GM12892 (cell line): ENCODE measurements around the gene SAMD4A.

Source experiments
- DNase-seq: peaks from one replicate; pipeline ENCODE4 v3.0.0; 2011; ENCODE audit not compliant: insufficient read length
- FAIRE-seq: peaks from 2 replicates; lab custom pipeline; 2011; peaks lifted over from hg19 to GRCh38; lab: Jason Lieb, UNC
- POLR2A ChIP-seq: IDR thresholded peaks from 2 replicates; pipeline ENCODE4 v1.6.1; 2011; ENCODE audit warnings: low read depth, low read length, control low read depth
- POLR2AphosphoS5 ChIP-seq: IDR thresholded peaks from 2 replicates; pipeline ENCODE4 v1.6.1; 2011; ENCODE audit warnings: low read depth, low read length, control low read depth
- TAF1 ChIP-seq: IDR thresholded peaks from 2 replicates; pipeline ENCODE4 v1.6.1; 2011; ENCODE audit warnings: low read depth, mild to moderate bottlenecking, control low read depth, low read length, borderline replicate concordance

SAMD4A gene

DNA sequence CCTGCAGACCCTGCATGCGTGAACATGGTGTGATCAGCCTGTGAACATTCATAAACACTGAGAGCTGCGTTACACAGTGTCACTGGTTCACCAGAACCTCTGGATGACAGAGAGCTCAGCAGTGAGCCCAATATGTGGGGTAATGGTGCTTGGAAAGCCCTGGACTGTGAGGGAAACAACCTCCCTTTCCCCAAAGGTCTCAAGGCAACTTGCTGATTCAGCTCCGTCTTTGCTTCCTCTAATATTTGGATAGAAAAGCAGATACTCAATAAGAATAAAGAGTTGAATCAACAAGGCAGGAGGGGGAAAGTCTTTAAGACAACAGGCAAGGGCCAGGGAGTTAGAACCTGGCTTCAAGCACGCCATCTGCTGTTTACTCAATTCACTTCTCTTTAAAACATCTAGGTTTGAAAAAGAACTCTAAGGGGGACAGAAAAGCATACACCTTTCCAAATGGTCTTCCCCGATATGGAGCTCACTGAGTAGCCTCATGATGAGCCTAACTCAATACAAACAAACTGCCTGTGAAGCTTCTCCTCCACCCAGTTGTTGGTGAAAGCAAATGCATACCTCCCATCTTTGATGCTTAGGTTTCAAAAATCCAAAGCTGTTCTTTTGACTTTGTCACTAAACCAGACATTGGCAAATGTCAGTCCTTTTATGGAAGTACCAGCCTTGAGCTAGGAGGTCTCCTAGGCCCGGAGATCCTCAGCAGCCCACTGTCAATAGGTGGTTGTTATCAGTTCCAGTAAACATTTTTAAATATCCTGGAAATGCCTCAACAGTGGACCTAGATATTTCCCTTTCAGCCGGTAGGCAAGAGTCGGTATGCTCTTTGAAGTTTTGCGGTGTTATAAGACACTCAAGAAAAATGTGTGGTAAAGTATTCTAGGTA, 76.1 kb downstream of the SAMD4A start:
- FAIRE-seq (peak; percentile 14), DNase-seq (no peak)
- TF ChIP-seq POLR2A (no peak), TAF1 (no peak), POLR2AphosphoS5 (no peak)

- DNase-seq (no peak), FAIRE-seq (no peak)
- no peak for TF ChIP-seq POLR2A
Observed at GRCh38 chr14:54643696-54644176, 76.8 kb downstream of the SAMD4A start.

DNA sequence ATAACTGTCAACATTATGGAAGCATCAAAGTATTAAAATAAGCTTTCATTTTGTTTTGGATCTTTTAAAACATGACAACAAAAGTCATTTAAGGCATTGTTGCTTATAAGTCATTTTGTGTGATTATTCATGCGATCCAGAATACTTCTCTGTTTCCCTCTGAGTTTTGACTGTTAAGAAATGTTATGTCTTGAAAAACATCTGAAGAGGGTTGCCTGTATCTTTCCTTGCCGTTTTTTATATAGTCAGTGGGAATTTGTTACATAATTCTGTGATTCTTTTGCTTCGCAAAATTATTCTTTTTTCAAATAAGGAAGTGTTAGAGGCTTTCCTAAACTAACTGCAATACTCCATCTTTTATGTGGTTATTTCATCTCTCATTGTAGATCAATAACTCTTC, 78.7 kb downstream of the SAMD4A start:
- DNase-seq, result no peak
- no peak for TF ChIP-seq POLR2A
- TF ChIP-seq POLR2AphosphoS5, result no peak
- no peak for TF ChIP-seq TAF1
- FAIRE-seq, result no peak

GRCh38 chr14:54646626-54647025, 79.7 kb downstream of the SAMD4A start:
- DNase-seq, result no peak
- TF ChIP-seq TAF1, result no peak
- no peak for TF ChIP-seq POLR2A
- TF ChIP-seq POLR2AphosphoS5, result no peak
- no peak for FAIRE-seq

DNA sequence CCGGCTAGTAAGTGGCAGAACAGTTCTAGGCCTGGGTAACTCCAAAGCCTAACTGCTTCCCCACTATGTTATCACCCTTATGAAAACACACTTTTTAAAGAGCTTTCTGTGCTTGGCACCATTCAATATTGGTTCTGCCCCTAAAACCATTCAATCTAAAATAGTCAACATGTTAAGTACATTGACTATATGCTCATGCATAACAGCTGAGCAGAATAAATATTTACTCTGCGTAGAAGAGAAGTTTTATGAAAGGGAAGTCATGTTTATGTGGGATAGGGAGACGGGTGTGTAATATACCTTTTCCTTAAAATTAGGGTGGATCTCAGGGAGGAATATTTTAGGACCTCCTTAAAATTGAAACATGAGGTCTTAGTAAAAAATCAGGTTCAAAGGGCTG, 80.5 kb downstream of the SAMD4A start:
- no peak for FAIRE-seq
- no peak for DNase-seq
- TF ChIP-seq POLR2A, result no peak
- TF ChIP-seq TAF1, result no peak
- no peak for TF ChIP-seq POLR2AphosphoS5

DNA sequence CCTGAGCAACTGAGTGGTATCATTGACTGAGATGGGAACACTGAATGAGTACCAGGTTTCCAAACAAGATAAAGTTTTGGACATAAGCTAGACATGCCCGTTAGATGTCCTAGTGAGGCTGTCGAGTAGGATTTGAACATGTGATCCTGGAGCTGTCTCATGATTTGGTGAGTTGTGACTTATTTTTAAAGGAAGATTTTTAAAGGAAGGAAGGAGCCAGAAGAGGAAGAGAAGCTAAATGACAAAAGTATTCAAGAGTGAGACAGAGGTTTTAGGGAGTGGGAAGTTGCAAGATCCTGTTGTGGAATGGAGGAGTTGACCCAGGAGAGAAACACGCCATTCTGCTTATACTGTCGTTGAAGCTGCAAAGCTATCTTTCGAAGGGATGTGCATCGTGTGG, 82.1 kb downstream of the SAMD4A start:
- DNase-seq, result no peak
- TF ChIP-seq TAF1 (no peak), POLR2A (no peak), POLR2AphosphoS5 (no peak)
- FAIRE-seq, result no peak

GRCh38 chr14:54650331-54650958, 83.5 kb downstream of the SAMD4A start:
- TF ChIP-seq POLR2AphosphoS5, result no peak
- TF ChIP-seq TAF1, result no peak
- TF ChIP-seq POLR2A, result no peak
- FAIRE-seq, result no peak
- DNase-seq, result no peak

GRCh38 chr14:54650959-54651351, 84.0 kb downstream of the SAMD4A start:
- TF ChIP-seq POLR2A, result no peak
- TF ChIP-seq TAF1, result no peak
- TF ChIP-seq POLR2AphosphoS5, result no peak
- DNase-seq, result no peak
- no peak for FAIRE-seq

GRCh38 chr14:54651649-54652048, 84.7 kb downstream of the SAMD4A start:
- no peak for TF ChIP-seq POLR2AphosphoS5
- no peak for TF ChIP-seq POLR2A
- TF ChIP-seq TAF1, result no peak
- no peak for DNase-seq
- no peak for FAIRE-seq

DNA sequence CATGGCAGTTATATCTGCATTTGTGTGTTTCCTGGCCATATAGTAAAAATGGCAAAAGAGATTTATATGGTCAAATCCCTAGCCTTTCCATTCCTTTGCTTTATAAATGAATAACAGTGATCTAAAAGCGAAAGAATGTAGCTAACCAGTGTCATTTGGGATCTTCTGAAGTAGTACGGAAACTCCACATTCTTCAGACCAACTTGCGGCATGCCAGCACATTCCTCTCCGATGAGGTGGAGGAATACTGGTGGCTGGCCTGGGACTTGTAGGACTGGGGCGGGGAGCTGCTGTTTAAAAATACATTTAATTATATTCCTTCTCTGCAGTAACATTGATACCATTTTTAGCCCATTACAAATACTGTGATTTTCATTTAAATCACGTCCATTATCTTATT, 85.3 kb downstream of the SAMD4A start:
- DNase-seq, result no peak
- no peak for FAIRE-seq
- TF ChIP-seq TAF1, result no peak
- TF ChIP-seq POLR2AphosphoS5, result no peak
- no peak for TF ChIP-seq POLR2A

DNA sequence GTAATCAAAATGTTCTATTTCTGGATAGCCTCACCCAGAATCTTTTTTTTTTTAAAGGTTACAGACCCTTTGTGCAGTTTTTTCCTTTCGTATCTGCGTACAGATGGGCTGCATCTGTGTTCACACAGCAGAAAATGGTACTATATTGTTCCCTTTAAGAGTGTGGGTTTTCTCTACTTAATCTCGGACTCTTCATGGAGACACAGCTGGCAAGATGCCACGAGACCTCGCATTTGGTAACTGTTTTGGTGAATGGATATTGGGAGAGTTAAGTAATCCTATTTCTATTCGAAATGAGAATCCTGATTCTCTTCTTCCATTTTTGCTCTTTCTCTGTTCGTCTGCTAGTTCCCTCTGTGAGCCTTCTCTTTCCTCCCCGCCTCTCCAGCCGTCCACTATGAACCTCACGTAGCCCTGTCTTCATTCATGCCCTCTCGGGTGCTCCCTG, 85.7 kb downstream of the SAMD4A start:
- no peak for DNase-seq

More for the DNA sequence above, 85.7 kb downstream of the SAMD4A start:
- TF ChIP-seq POLR2A, result no peak
- no peak for TF ChIP-seq TAF1
- TF ChIP-seq POLR2AphosphoS5, result no peak
- FAIRE-seq, result no peak
